H1 (cell line): ENCODE data around the gene GFY. TPM values are rescaled to one million over a fixed set of nuclear protein-coding genes. Genes with fewer than 3 reads are reported as not detected.

Experiments
- CHD2 ChIP-seq: IDR thresholded peaks from 2 replicates; pipeline ENCODE4 v1.6.1; 2012; ENCODE audit warnings: low read length, improper control_type of control experiment
- CTCF ChIP-seq, 3 experiments: IDR thresholded peaks; 1 replicate in 2 of 3; 2 replicates in 1 of 3; pipeline versions ENCODE4 v1.5.1 to v1.6.1; 2011; ENCODE audit warnings: low read length in 3 of 3, mild to moderate bottlenecking in 3 of 3, inconsistent platforms in 2 of 3, low read depth in 1 of 3, moderate library complexity in 1 of 3; ENCODE audit not compliant: insufficient read depth in 1 of 3; ENCODE audit errors: control extremely low read depth in 1 of 3
- GTF2F1 ChIP-seq: IDR thresholded peaks from 2 replicates; pipeline ENCODE4 v1.6.1; 2012; ENCODE audit warnings: low read depth, low read length, improper control_type of control experiment, borderline replicate concordance
- SAP30 ChIP-seq: fragments of 300-600 bp; sonication (generic); IDR thresholded peaks from 2 replicates; pipeline ENCODE4 v1.7.1; 2012; ENCODE audit warnings: low read length, moderate library complexity, mild to moderate bottlenecking, inconsistent platforms; ENCODE audit not compliant: insufficient read depth, insufficient replicate concordance
- polyA plus RNA-seq, 7 experiments: library from polyadenylated mRNA; depleted of rRNA in 3 of 7; stranded (reverse) in 5 of 7; unstranded in 2 of 7; fragments of >200 nt in 5 of 7; fragments of 200-250 nt in 2 of 7; gene quantifications; 1 replicate in 5 of 7; 2 replicates in 1 of 7; 4 replicates in 1 of 7; pipeline versions ENCODE4 v1.2.1 to v1.2.3, GENCODE V29; 2011 to 2013; ENCODE audit warnings: missing spikeins in 2 of 7, mixed read lengths in 2 of 7
- total RNA-seq: library from RNA; stranded (reverse); fragmentation: NEBNext Ultra II Directional; extraction: Animal tissue kit (Norgen Biotek cat#: 25700); gene quantifications from 2 replicates; pipeline ENCODE4 v1.2.1, GENCODE V29; 2021

The GFY gene
- total and polyA plus RNA-seq, 2 of the 8 experiments (the other 6 are each of a cell fraction or from before 2014, with no cell fraction given): 0.68 to 0.93 TPM

GRCh38 chr19:49439836-49440235 is 14.6 kb downstream of the GFY start (continued):
- TF ChIP-seq CTCF (IDR thresholded peaks at IDR 0.05; ENCODE audit: control extremely low read depth in 1 of 3, insufficient read depth in 1 of 3, low read depth in 1 of 3, low read length in 3 of 3) (no peak), CHD2 (no peak), SAP30 (no peak), GTF2F1 (no peak)
